HG03442 (cell line): ENCODE measurements around the gene SCGB3A2.
"Not testable (repeated sequence)": the region's sequence is repeated elsewhere in the genome, so short reads cannot be mapped to it uniquely, and the experiment has no call there.

ENCODE experiments used
- ATAC-seq: cut with Tn5 transposase; IDR thresholded peaks from one replicate; pipeline ENCODE4 v1.9.1; 2021; ENCODE audit warnings: mild to moderate bottlenecking, moderate library complexity; ENCODE audit not compliant: unreplicated experiment

The SCGB3A2 gene

GRCh38 chr5:147860641-147861025 is 17.9 kb upstream of the SCGB3A2 start:
- ATAC-seq, result no peak

GRCh38 chr5:147863454-147864158 is 14.9 kb upstream of the SCGB3A2 start:
- no peak for ATAC-seq

- ATAC-seq, result no peak
These were observed 9.4 kb upstream of the SCGB3A2 start for GRCh38 chr5:147869112-147869511.

- ATAC-seq, result not testable (repeated sequence)
These were observed 8.6 kb upstream of the SCGB3A2 start for GRCh38 chr5:147869892-147870291.

DNA sequence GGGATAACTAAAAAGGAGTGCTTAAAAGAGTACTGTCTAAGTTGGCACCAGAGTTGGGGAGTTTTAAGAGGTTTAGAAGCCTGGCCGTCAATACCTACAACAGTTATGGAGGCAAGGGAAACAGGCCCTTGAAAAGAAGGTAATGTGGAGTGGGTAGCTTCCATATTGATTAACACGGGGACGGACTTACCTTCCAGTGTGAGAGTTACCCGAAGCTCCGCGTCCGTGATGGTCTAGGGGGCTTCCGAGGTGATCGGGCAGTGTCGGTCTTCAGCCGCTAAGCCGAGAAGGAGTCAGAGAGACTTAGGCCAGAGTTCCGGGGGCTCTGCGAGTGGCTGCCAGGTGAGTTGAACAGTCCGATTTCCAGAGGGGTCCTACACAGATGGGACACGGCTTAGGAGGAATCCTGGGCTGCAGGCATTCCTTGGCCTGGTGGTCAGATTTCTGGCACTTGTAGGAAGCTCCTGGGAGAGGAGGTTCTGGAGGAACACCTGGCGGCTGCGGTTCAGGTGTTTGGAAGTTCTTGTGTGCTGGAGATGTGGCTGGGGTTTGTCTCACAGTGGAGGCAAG is 6.4 kb upstream of the SCGB3A2 start:
- ATAC-seq, result not testable (repeated sequence)

DNA sequence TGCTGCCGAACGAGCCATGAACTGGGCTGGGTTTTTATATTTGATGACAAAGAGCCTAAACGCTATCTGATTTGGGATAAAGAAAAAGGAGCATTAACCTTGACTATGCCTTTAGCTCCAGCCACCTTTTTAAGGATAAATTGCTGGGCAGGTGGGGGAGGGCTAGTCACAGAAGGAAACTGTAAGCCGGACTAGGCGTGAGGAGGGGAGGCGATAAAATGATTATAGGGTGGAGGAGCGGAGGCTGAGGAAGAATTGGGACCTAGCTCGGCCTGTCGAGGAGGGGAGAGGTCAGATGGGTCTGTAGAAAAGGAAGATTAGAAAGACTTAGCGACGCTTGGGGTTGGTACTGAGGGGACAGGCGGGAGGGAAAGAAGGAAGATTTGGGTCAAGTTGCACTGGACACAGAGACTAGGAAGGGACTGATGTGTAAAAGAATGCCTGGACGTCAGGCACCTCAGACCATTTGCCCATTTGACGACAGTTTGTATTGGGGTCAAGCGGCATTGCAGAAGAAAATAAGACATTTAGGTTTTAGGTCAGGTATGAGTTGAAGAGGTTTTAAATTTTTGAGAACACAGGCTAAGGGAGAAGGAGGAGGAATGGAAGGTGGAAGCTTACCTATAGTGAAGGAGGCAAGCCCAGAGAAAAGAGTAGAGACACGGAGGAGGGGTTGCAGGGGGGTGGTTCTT is 5.6 kb upstream of the SCGB3A2 start:
- ATAC-seq, result not testable (repeated sequence)

DNA sequence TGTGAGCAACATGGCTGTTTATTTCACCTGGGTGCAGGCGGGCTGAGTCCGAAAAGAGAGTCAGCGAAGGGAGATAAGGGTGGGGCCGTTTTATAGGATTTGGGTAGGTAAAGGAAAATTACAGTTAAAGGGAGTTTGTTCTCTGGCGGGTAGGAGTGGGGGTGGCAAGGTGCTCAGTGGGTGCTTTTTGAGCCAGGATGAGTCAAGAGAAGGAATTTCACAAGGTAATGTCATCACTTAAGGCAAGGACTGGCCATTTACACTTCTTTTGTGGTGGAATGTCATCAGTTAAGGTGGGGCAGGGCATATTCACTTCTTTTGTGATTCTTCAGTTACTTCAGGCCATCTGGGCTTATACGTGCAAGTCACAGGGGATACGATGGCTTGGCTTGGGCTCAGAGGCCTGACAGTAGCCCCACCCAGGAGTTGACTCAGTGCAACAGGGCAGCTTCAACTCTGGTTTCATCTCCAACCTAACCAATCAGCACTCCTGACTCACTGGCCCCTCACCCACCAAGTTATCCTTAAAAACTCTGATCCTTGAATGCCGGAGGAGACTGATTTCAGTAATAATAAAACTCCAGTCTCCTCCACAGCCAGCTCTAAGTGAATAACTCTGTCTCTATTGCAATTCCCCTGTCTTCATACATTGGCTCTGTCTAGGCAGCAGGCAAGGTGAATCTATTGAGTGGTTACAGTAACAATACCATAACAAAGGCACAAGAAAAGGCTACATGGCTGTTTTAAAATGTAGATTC is 4.2 kb upstream of the SCGB3A2 start:
- not testable (repeated sequence) for ATAC-seq

- ATAC-seq, result no peak
These were observed 3.6 kb upstream of the SCGB3A2 start for GRCh38 chr5:147874910-147875367.

- ATAC-seq, result no peak
These were observed 2.4 kb upstream of the SCGB3A2 start for GRCh38 chr5:147876141-147876540.

DNA sequence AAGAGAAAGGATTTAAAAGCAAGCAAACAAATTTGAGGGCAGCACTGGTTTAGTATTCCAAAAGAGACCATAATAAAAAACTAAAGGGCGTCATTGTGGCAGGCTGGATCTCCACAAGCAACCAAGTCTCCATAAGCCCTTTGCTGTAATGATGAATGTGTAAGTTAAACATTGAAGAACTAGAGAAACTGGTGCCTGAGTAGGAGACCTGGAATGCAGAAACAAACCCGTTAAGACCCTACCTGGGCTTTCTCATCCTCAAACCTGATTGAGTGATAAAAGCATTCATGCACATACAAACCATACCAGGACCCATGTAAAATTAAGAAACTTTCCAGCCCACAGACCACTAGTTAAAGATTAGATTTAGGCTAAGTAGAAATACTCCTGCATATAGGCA is 1.9 kb upstream of the SCGB3A2 start:
- ATAC-seq, result no peak

GRCh38 chr5:147879784-147880183 is 1.3 kb downstream of the SCGB3A2 start:
- no peak for ATAC-seq

DNA sequence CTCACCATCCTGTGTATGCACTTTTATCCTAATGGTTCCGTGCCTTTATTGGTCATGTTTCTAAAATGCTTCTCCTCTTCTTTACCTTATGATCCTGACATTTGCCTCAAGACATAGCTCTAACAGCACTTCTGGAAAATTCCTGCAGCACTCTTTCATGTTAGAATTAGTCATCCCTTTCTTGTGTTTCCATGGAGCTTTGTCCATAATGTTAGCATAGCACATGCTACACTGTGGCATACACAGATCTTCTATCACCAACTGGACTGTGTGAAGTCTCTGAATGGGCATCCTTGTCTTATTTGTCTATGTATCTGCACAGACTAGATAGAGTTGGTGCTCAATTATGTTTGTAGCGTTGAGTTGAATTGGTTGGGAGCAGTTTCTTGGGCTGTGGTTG is 2.0 kb downstream of the SCGB3A2 start:
- no peak for ATAC-seq

- ATAC-seq, result no peak
These were observed 4.2 kb downstream of the SCGB3A2 start for GRCh38 chr5:147882586-147883313.

- ATAC-seq, result no peak
These were observed 8.6 kb downstream of the SCGB3A2 start for GRCh38 chr5:147887026-147887627.

GRCh38 chr5:147887930-147888329 is 9.4 kb downstream of the SCGB3A2 start:
- ATAC-seq, result no peak

DNA sequence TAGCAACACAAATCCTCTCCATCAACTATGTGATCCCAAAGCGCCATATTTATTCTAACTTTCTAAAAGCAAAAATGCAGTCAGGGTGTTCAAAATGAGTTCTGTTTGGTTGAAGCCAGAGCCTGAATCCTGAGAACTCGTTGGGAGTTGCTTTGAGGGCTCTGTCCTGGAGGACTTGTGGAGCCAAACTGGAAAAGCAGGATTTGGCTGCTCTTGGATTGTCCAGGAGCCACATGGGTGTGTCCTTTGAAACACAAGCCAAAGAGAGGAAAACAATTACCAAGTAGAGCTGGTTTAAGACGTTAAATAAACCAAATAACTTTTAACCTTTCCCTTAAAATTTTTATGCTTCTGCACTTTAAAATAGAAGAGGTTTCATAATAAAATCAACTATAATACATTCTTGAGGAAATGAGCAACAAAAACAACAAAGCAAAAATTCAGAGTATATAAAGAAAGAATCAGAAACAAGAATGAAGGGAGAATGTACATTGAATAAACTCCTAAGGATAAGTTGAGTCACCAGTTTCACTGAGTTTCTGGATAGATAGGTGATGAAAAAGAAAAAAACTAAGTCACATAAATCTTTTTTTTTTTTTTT is 14.3 kb downstream of the SCGB3A2 start:
- no peak for ATAC-seq

GRCh38 chr5:147893820-147894219 is 15.3 kb downstream of the SCGB3A2 start:
- no peak for ATAC-seq

GRCh38 chr5:147895864-147896263 is 17.4 kb downstream of the SCGB3A2 start:
- no peak for ATAC-seq

DNA sequence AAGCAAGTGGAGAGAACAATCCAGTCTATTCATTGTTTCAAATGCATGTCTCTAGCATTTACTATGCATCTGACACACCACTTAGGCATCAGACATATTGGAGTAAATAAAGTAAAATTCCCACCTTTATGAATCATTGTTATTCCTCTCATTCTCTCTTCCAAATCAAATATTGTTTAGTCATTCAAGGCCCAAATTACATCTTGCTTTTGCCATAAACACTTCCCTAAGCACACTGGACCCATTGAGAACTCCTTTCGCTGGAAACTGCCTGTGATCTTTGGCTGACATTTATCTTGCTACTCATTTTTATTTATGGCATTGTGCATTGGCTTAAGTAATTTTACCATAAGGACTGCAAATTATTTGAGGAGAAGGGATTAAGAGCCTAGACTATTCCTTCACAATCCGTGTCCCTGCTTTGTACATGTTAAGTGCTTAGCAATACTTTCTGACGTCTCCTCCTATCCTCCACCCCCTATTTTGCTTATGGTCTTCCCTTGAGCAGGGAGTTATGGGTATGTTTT is 20.4 kb downstream of the SCGB3A2 start:
- ATAC-seq, result no peak

DNA sequence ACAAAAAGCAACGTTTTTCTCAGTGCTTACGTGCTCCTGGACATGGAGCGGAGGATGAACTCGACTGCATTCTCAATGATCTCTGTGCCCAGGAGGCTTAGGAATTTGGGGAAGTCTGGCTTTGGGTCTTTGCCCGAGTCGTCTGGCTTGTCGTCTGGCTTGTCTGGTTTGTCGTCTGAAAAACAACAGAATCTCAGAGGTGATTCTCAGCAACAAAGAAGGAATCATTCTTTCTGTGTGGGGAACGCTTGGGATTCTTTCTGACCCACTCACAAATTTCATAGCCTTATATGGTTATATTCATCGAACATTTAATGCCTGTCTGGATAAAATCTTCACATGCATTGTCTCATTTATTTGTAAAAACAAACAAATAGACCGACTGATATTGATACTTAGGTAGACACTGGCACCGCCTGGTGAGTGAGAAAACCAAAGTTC is 23.1 kb downstream of the SCGB3A2 start:
- no peak for ATAC-seq
